HL-60 (cell line): ENCODE measurements around the gene SMAD1.

ENCODE experiments used
- DNase-seq, 2 experiments: peaks; one replicate each; pipeline ENCODE4 v3.0.0-alpha.2; 2010 to 2020; ENCODE audit warnings: low read depth in 1 of 2, low spot score in 1 of 2
- H3K27ac ChIP-seq: fragments of 250-450 bp; sonication (Bioruptor Pico); replicated peaks from 2 replicates; pipeline ENCODE4 v1.5.1; 2020; ENCODE audit warnings: mild to moderate bottlenecking, moderate library complexity
- H3K27me3 ChIP-seq: fragments of 250-450 bp; sonication (Bioruptor Pico); 2 replicates; pipeline ENCODE4 v1.5.1; 2021; ENCODE audit warnings: mild to moderate bottlenecking, moderate library complexity; ENCODE audit not compliant: insufficient read depth, poor library complexity, severe bottlenecking
- H3K4me3 ChIP-seq: replicated peaks from 2 replicates; pipeline ENCODE4 v1.5.1; 2011; ENCODE audit warnings: mild to moderate bottlenecking, control low read depth, low read length; ENCODE audit not compliant: insufficient read depth
- CTCF ChIP-seq: IDR thresholded peaks from one replicate; pipeline ENCODE4 v1.5.1; 2011; ENCODE audit warnings: low read length, control low read depth, inconsistent platforms; ENCODE audit not compliant: insufficient read depth
- GABPA ChIP-seq: IDR thresholded peaks from 2 replicates; pipeline ENCODE4 v1.6.1; 2012; ENCODE audit warnings: low read depth
- POLR2AphosphoS5 ChIP-seq: IDR thresholded peaks from 2 replicates; pipeline ENCODE4 v1.6.1; 2012; ENCODE audit warnings: low read depth
- REST ChIP-seq: IDR thresholded peaks from 2 replicates; pipeline ENCODE4 v1.6.1; 2012; ENCODE audit warnings: low read depth; ENCODE audit not compliant: insufficient replicate concordance
- SPI1 ChIP-seq: IDR thresholded peaks from 2 replicates; pipeline ENCODE4 v1.6.1; 2012; ENCODE audit warnings: low read depth, mild to moderate bottlenecking, borderline replicate concordance

Gene SMAD1

GRCh38 chr4:145490796-145491195, 9.1 kb downstream of the SMAD1 start:
- no peak overlapping the region for H3K27ac ChIP-seq
- H3K27me3 ChIP-seq: no peaks in the 10 kb centered on the region
- no peak for TF ChIP-seq SPI1
- TF ChIP-seq GABPA: no peak
- TF ChIP-seq POLR2AphosphoS5: no peak
- TF ChIP-seq CTCF: no peak
- no peak for TF ChIP-seq REST
- no peak for DNase-seq
- no peak overlapping the region for H3K4me3 ChIP-seq

GRCh38 chr4:145492376-145492775, 10.7 kb downstream of the SMAD1 start:
- H3K4me3 ChIP-seq: no peak overlapping the region
- TF ChIP-seq CTCF (no peak), REST (no peak), POLR2AphosphoS5 (no peak), GABPA (no peak), SPI1 (no peak)
- H3K27me3 ChIP-seq: no peaks in the 10 kb centered on the region
- no peak for DNase-seq
- H3K27ac ChIP-seq: no peak overlapping the region

GRCh38 chr4:145493166-145493565, 11.5 kb downstream of the SMAD1 start:
- Histone ChIP-seq H3K27ac (no peak overlapping the region), H3K27me3 (no peaks in the 10 kb centered on the region), H3K4me3 (no peak overlapping the region)
- DNase-seq: no peak
- TF ChIP-seq POLR2AphosphoS5 (no peak), REST (no peak)
